ENCODE results near the gene RPAIN. TPM values are rescaled to one million over a fixed set of nuclear protein-coding genes. Genes with fewer than 3 reads are reported as not detected.

RPAIN gene
- total RNA-seq, 2 donors from 2014 or later, result 25.4 to 30.7 TPM

DNA sequence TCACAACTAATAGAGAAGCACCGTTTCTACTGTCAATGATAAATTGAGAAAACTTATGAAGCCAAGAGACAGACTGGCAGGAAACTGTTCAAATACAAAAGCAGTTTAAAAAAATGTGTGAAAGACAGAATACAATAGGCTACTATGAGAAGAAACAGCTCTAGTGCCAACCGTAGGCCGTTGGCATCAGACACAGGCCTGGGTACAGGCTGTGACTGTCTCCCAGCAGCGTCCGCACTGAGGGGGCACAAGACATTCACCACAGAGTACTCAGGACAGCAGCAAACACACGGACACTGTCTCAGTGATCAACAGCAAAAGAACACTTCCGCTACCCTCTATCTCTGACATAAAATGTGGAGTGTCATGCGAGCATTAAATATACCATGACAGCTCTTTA, 26.8 kb downstream of the RPAIN start:
- TF ChIP-seq, protein P1, sequence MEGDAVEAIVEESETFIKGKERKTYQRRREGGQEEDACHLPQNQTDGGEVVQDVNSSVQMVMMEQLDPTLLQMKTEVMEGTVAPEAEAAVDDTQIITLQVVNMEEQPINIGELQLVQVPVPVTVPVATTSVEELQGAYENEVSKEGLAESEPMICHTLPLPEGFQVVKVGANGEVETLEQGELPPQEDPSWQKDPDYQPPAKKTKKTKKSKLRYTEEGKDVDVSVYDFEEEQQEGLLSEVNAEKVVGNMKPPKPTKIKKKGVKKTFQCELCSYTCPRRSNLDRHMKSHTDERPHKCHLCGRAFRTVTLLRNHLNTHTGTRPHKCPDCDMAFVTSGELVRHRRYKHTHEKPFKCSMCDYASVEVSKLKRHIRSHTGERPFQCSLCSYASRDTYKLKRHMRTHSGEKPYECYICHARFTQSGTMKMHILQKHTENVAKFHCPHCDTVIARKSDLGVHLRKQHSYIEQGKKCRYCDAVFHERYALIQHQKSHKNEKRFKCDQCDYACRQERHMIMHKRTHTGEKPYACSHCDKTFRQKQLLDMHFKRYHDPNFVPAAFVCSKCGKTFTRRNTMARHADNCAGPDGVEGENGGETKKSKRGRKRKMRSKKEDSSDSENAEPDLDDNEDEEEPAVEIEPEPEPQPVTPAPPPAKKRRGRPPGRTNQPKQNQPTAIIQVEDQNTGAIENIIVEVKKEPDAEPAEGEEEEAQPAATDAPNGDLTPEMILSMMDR (IDR thresholded peaks at IDR 0.05), result no peak
- Histone ChIP-seq H3K9me3 (no peaks in the 10 kb centered on the region), H3K4me3 (no peak overlapping the region), H3K27ac (no peak overlapping the region), H3K36me3 (peaks cover 16% of the 10 kb centered on the region), H3K27me3 (no peaks in the 10 kb centered on the region), H3K4me1 (no peaks in the 10 kb centered on the region), H3K9ac (ENCODE audit: low read depth in 2 of 2, low read length in 2 of 2) (no peak overlapping the region)
- no peak for DNase-seq
- intact Hi-C loops (cut with DNase I), result no loop called here

DNA sequence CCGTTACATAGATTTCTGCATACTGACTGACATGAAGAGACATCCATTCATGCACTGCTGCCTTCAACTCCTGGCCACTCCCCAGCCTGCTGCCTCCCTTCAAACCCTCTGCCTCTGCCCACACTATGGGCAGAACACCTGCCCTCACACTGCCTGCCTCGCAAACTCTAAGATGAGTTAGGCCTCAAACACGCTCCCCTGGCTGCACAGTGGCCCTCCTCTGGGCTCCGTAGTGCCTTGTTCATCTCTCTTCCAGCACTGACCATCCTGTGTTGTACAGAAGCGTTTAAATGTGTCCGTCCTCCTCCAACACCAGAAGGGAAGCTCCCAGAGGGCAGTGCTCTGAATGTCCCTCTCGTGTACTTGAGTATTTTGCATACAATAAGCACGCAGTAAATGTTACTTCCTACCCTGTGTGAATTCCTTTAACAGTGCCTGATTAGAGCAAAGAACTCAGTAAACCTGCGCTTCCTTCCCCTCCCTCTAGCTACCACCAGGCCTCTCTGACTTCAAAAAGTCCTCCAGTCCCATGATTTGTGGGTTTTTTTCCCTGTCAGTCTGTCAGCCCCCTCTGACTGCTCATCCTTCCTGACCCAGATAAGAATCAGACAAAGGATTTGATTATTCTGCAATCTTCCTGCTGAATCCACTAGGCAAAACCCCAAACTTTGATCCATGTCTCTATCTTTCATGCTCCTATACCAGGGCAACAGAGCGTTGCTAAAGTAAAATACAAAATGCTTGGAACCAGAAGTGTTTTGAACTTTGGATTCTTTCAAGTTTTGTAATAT, 44.9 kb downstream of the RPAIN start:
- Histone ChIP-seq H3K27ac (no peak overlapping the region), H3K4me3 (no peak overlapping the region), H3K9ac (ENCODE audit: low read depth in 2 of 2, low read length in 2 of 2) (no peak overlapping the region), H3K9me3 (no peaks in the 10 kb centered on the region), H3K4me1 (peaks cover 4% of the 10 kb centered on the region), H3K36me3 (no peaks in the 10 kb centered on the region), H3K27me3 (no peaks in the 10 kb centered on the region)
- intact Hi-C loops (cut with DNase I), result no loop called here
- TF ChIP-seq, protein P1 (IDR thresholded peaks at IDR 0.05), result no peak
- DNase-seq, result no peak

DNA sequence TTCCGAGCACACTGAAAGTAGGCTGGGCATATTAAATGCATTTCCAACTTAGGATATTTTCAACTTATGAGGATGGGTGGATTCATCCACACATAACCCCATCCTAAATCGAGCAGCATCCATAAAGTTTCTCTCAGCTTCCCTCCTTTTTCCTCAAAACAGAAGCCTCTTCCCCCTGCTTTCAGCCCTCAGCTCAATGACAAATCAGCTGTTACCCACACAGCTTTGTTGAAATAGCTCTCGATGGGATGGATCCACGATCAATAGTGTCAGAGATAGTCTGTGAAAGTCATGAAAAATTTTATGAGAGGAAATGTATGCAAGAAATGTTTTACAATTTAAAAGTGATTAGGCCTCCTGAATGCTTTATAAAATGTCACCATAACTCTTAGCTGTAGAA, 46.3 kb downstream of the RPAIN start:
- H3K27me3 ChIP-seq, result no peaks in the 10 kb centered on the region
- H3K4me1 ChIP-seq, result peaks cover 4% of the 10 kb centered on the region
- H3K4me3 ChIP-seq, result no peak overlapping the region
- no peaks in the 10 kb centered on the region for H3K9me3 ChIP-seq
- no peak overlapping the region for H3K27ac ChIP-seq
- no peak overlapping the region for H3K9ac ChIP-seq (ENCODE audit: low read depth in 2 of 2, low read length in 2 of 2)
- TF ChIP-seq, protein P1 (IDR thresholded peaks at IDR 0.05), result no peak
- DNase-seq, result no peak
- H3K36me3 ChIP-seq, result no peaks in the 10 kb centered on the region
- intact Hi-C loops (cut with DNase I), result no loop called here

DNA sequence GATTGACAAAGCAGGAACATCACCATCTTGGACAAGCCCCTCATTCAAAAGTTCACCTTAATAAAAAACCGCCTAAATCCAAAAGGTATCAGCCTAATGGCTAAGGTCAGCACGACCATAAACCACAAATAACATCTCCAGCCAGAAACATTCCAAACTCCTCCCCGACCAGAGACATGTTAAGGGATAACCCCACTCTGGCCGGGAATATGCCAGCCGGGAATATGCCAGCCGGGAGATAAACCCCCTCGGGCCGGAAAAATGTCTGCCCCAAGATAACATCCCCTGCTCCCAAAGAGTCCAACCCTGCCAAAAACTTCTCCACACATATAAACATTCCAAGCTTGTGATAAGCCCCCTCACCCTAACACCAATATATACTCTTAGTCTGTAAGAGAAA, 47.4 kb downstream of the RPAIN start:
- Histone ChIP-seq H3K9me3 (no peaks in the 10 kb centered on the region), H3K9ac (ENCODE audit: low read depth in 2 of 2, low read length in 2 of 2) (peak overlapping the region in 1 of 2 donors; percentile 80), H3K4me1 (peaks cover 4% of the 10 kb centered on the region), H3K27me3 (no peaks in the 10 kb centered on the region), H3K4me3 (peak overlapping the region; percentile 100), H3K27ac (no peak overlapping the region), H3K36me3 (no peaks in the 10 kb centered on the region)
- intact Hi-C loops (cut with DNase I), result no loop called here
- no peak for DNase-seq
- TF ChIP-seq, protein P1 (IDR thresholded peaks at IDR 0.05), result no peak

DNA sequence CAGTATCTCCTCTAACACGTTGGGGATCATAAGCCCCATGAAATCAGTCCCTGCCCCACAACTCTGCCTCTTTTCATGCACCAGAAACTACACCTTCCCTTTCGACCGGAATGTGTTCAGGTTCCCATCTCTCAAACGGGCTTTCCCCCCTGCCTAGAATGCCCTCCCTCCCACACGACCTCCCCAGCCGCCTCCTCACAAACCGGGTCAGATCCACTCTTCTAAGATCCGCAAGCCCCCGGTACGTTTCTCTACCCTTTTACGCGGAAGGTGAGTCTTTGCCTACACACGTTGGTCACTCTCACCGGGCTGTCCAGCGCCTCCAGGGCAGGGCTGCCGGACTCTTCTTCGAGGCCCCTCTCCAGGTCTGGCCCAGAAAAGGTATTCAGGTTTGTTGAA, 48.1 kb downstream of the RPAIN start:
- Histone ChIP-seq H3K4me1 (peaks cover 4% of the 10 kb centered on the region), H3K9me3 (no peaks in the 10 kb centered on the region), H3K36me3 (no peaks in the 10 kb centered on the region), H3K27ac (no peak overlapping the region), H3K27me3 (no peaks in the 10 kb centered on the region), H3K9ac (ENCODE audit: low read depth in 2 of 2, low read length in 2 of 2) (peak overlapping the region; percentile 76 to 80), H3K4me3 (peak overlapping the region; percentile 100)
- TF ChIP-seq, protein P1 (IDR thresholded peaks at IDR 0.05), result no peak
- no peak for DNase-seq
- intact Hi-C loops (cut with DNase I), result no loop called here
